ENCODE measurements around the gene MSRB3.

DNA sequence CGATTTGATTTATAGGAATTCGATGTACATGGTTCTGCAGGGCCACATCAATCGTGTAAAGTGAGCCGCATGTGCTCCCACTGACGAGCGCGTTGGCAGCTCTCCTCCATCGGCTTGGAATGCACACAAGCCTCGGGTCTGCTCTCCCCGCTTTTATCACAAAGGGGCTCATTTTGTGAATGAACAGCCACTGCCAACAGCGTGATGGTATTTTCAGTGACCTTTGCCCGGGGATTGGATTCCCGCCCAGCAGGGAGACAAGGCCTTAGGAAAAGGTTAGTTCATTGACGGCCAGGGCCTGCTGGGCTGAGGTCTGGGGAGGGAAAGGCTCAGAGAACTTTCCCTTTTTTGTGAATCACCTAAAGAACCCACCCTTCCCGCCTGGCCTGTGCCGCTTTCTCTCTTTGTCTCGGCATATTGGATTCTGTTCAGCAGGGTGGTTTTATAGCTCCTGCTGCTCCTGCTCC is 232.1 kb downstream of the MSRB3 start:
- TF ChIP-seq, protein P1, sequence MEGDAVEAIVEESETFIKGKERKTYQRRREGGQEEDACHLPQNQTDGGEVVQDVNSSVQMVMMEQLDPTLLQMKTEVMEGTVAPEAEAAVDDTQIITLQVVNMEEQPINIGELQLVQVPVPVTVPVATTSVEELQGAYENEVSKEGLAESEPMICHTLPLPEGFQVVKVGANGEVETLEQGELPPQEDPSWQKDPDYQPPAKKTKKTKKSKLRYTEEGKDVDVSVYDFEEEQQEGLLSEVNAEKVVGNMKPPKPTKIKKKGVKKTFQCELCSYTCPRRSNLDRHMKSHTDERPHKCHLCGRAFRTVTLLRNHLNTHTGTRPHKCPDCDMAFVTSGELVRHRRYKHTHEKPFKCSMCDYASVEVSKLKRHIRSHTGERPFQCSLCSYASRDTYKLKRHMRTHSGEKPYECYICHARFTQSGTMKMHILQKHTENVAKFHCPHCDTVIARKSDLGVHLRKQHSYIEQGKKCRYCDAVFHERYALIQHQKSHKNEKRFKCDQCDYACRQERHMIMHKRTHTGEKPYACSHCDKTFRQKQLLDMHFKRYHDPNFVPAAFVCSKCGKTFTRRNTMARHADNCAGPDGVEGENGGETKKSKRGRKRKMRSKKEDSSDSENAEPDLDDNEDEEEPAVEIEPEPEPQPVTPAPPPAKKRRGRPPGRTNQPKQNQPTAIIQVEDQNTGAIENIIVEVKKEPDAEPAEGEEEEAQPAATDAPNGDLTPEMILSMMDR (conservative IDR thresholded peaks at IDR 0.05; ENCODE audit: low read length): no peak
- no peak for TF ChIP-seq EZH2phosphoT487 (IDR thresholded peaks at IDR 0.05; ENCODE audit: borderline replicate concordance)
